SU-DHL-6 (cell line): Measurements from ENCODE around the gene CAD.
A peak's percentile ranks its signal among the peaks of the same experiment; 100 is the strongest.
"Not testable (repeated sequence)": the region's sequence is repeated elsewhere in the genome, so short reads cannot be mapped to it uniquely, and the experiment has no call there.

Experiments used
- H2AFZ ChIP-seq: fragments of 200-600 bp; sonication (generic); 2 replicates; pipeline ENCODE4 v1.6.1; 2014; ENCODE audit warnings: low read depth, mild to moderate bottlenecking, moderate library complexity, mixed read lengths, antibody characterized with exemption, low read length; ENCODE audit not compliant: severe bottlenecking
- H3F3A ChIP-seq: fragments of 200-600 bp; shearing (Covaris generic); 2 replicates; pipeline ENCODE4 v1.6.0; 2016; ENCODE audit warnings: antibody characterized with exemption, mild to moderate bottlenecking; ENCODE audit not compliant: insufficient read depth
- H3K27ac ChIP-seq: fragments of 200-600 bp; sonication (generic); 2 replicates; pipeline ENCODE4 v1.5.1; 2016; ENCODE audit warnings: low read depth, mild to moderate bottlenecking, low read length, moderate library complexity, mixed read lengths
- H3K27me3 ChIP-seq: fragments of 200-600 bp; sonication (generic), shearing (Covaris generic); 2 replicates; pipeline ENCODE4 v1.6.0; 2014; ENCODE audit warnings: mild to moderate bottlenecking, low read length
- H3K36me3 ChIP-seq: fragments of 200-600 bp; sonication (generic); 2 replicates; pipeline ENCODE4 v1.6.1; 2014; ENCODE audit warnings: mild to moderate bottlenecking, low read length, mixed read lengths
- H3K4me2 ChIP-seq: fragments of 300-600, 200-600 bp; shearing (Covaris generic), sonication (generic); 2 replicates; pipeline ENCODE4 v1.6.0; 2014; ENCODE audit warnings: low read length, low read depth, mild to moderate bottlenecking; ENCODE audit not compliant: poor library complexity, severe bottlenecking
- H3K4me3 ChIP-seq: fragments of 200-600 bp; sonication (generic); 2 replicates; pipeline ENCODE4 v1.5.1; 2014; ENCODE audit warnings: antibody characterized with exemption, low read length, mild to moderate bottlenecking, mixed read lengths; ENCODE audit not compliant: insufficient read depth, poor library complexity, severe bottlenecking
- H3K79me2 ChIP-seq: fragments of 200-600 bp; sonication (generic); 2 replicates; pipeline ENCODE4 v1.6.1; 2014; ENCODE audit warnings: mild to moderate bottlenecking, low read length, moderate library complexity; ENCODE audit not compliant: insufficient read depth
- H3K9ac ChIP-seq: fragments of 200-600 bp; sonication (generic); 2 replicates; pipeline ENCODE4 v1.7.0; 2014; ENCODE audit warnings: mild to moderate bottlenecking, low read length
- H3K9me2 ChIP-seq: fragments of 200-600 bp; sonication (generic); replicated peaks from 2 replicates; pipeline ENCODE4 v1.6.1; 2014; ENCODE audit warnings: low read length; ENCODE audit not compliant: insufficient read depth
- H3K9me3 ChIP-seq: fragments of 200-600 bp; sonication (generic); 2 replicates; pipeline ENCODE4 v1.6.1; 2014; ENCODE audit warnings: low read length, mixed read lengths; ENCODE audit not compliant: insufficient read depth
- H4K20me1 ChIP-seq: fragments of 200-600 bp; sonication (generic); 2 replicates; pipeline ENCODE4 v1.6.1; 2014; ENCODE audit warnings: low read depth, mild to moderate bottlenecking, antibody characterized with exemption, low read length, moderate library complexity, mixed read lengths
- CTCF ChIP-seq: fragments of 200-600 bp; sonication (generic); IDR thresholded peaks from one replicate; pipeline ENCODE4 v1.5.1; 2017; ENCODE audit warnings: antibody characterized with exemption, mild to moderate bottlenecking, low read length, moderate library complexity; ENCODE audit not compliant: insufficient read depth, poor library complexity, severe bottlenecking
- EZH2phosphoT487 ChIP-seq: fragments of 200-600 bp; sonication (generic), shearing (Covaris generic); conservative IDR thresholded peaks from 2 replicates; pipeline ENCODE4 v1.6.1; 2018; ENCODE audit warnings: mild to moderate bottlenecking, antibody characterized with exemption, low read length, moderate library complexity, mixed read lengths

CAD gene

GRCh38 chr2:27264253-27264752, 47.1 kb downstream of the CAD start:
- Histone ChIP-seq H3K9ac (no peak overlapping the region), H3K36me3 (no peaks in the 10 kb centered on the region), H3K4me3 (no peak overlapping the region), H3K9me3 (no peaks in the 10 kb centered on the region), H3K27ac (no peak overlapping the region), H3K4me2 (no peak overlapping the region), H3K27me3 (no peaks in the 10 kb centered on the region), H3K9me2 (no peaks in the 10 kb centered on the region), H3F3A (no peaks in the 10 kb centered on the region), H4K20me1 (no peaks in the 10 kb centered on the region), H3K79me2 (no peaks in the 10 kb centered on the region), H2AFZ (no peak overlapping the region)
- TF ChIP-seq EZH2phosphoT487 (no peak; the same call in 1 of the 2 replicates), CTCF (no peak)

GRCh38 chr2:27264753-27265535, 47.8 kb downstream of the CAD start:
- Histone ChIP-seq H3K4me2 (no peak overlapping the region), H3K79me2 (no peaks in the 10 kb centered on the region), H3K4me3 (no peak overlapping the region), H3K9me2 (no peaks in the 10 kb centered on the region), H3F3A (no peaks in the 10 kb centered on the region), H3K36me3 (no peaks in the 10 kb centered on the region), H3K27ac (no peak overlapping the region), H4K20me1 (no peaks in the 10 kb centered on the region), H3K9me3 (no peaks in the 10 kb centered on the region), H3K9ac (no peak overlapping the region), H3K27me3 (no peaks in the 10 kb centered on the region), H2AFZ (no peak overlapping the region)
- TF ChIP-seq EZH2phosphoT487 (no peak), CTCF (peak; percentile 16)

- H3K27me3 ChIP-seq, result no peaks in the 10 kb centered on the region
- H3K9me2 ChIP-seq, result no peaks in the 10 kb centered on the region
- TF ChIP-seq CTCF (no peak), EZH2phosphoT487 (no peak)
- no peak overlapping the region for H3K4me2 ChIP-seq
- no peaks in the 10 kb centered on the region for H4K20me1 ChIP-seq
- H3K4me3 ChIP-seq, result no peak overlapping the region
- H2AFZ ChIP-seq, result no peak overlapping the region
- no peaks in the 10 kb centered on the region for H3F3A ChIP-seq
- no peaks in the 10 kb centered on the region for H3K79me2 ChIP-seq
- H3K36me3 ChIP-seq, result no peaks in the 10 kb centered on the region
- no peak overlapping the region for H3K9ac ChIP-seq
- H3K27ac ChIP-seq, result no peak overlapping the region
- no peaks in the 10 kb centered on the region for H3K9me3 ChIP-seq
Measured at GRCh38 chr2:27265536-27265870, 48.3 kb downstream of the CAD start.

GRCh38 chr2:27268296-27268695, 51.1 kb downstream of the CAD start:
- not testable (repeated sequence) for H3K9ac ChIP-seq

More at GRCh38 chr2:27268296-27268695, 51.1 kb downstream of the CAD start:
- H3K27ac ChIP-seq, H3K4me2 ChIP-seq, H3K36me3 ChIP-seq, H4K20me1 ChIP-seq, H3K9me3 ChIP-seq, H3K79me2 ChIP-seq, H3K9me2 ChIP-seq, H3K4me3 ChIP-seq, H3F3A ChIP-seq, H2AFZ ChIP-seq, H3K27me3 ChIP-seq: not testable (repeated sequence)
